Chondrocyte (in vitro differentiated cells): Measurements from ENCODE around the gene CYB561. TPM values are rescaled to one million over a fixed set of nuclear protein-coding genes. Genes with fewer than 3 reads are reported as not detected.
"Not testable (repeated sequence)": the region's sequence is repeated elsewhere in the genome, so short reads cannot be mapped to it uniquely, and the experiment has no call there.

Source experiments
- DNase-seq: peaks from one replicate; pipeline ENCODE4 v3.0.0; 2021; ENCODE audit warnings: mixed read lengths, low spot score
- H3K27ac Mint-ChIP-seq: one replicate; pipeline ENCODE4 v1.8.0; 2021; ENCODE audit warnings: mild to moderate bottlenecking, moderate library complexity, mixed read lengths; ENCODE audit not compliant: unreplicated experiment
- H3K27me3 Mint-ChIP-seq: 2 replicates; pipeline ENCODE4 v1.8.0; 2021; ENCODE audit warnings: low read depth, mixed read lengths
- H3K36me3 Mint-ChIP-seq: 2 replicates; pipeline ENCODE4 v1.8.0; 2021; ENCODE audit warnings: low read depth, mixed read lengths
- H3K4me1 Mint-ChIP-seq: 2 replicates; pipeline ENCODE4 v1.8.0; 2021; ENCODE audit warnings: low read depth, mild to moderate bottlenecking, mixed read lengths
- H3K4me3 Mint-ChIP-seq: one replicate; pipeline ENCODE4 v1.8.0; 2021; ENCODE audit warnings: mild to moderate bottlenecking, moderate library complexity, mixed read lengths; ENCODE audit not compliant: unreplicated experiment
- H3K9me3 Mint-ChIP-seq: 2 replicates; pipeline ENCODE4 v1.8.0; 2021; ENCODE audit warnings: low read depth, mixed read lengths
- CTCF ChIP-seq: fragments of 200-600 bp; sonication (generic); IDR thresholded peaks from 2 replicates; pipeline ENCODE4 v1.5.0; 2021; ENCODE audit warnings: antibody characterized with exemption, mild to moderate bottlenecking, moderate library complexity
- total RNA-seq: library from RNA; stranded (reverse); gene quantifications from 3 replicates; pipeline ENCODE4 v1.2.1, GENCODE V29; 2021

Gene CYB561
- total RNA-seq, 1 donor from 2014 or later: 10.1 TPM

- no peak for DNase-seq
- no peak for TF ChIP-seq CTCF
- Mint-ChIP-seq H3K9me3 (no peaks in the 10 kb centered on the region), H3K27me3 (peaks cover 11% of the 10 kb centered on the region), H3K27ac (no peak overlapping the region), H3K36me3 (no peaks in the 10 kb centered on the region), H3K4me3 (no peak overlapping the region), H3K4me1 (peaks cover 7% of the 10 kb centered on the region)
Observed at GRCh38 chr17:63463771-63464170, 17.7 kb upstream of the CYB561 start.

- Mint-ChIP-seq H3K9me3 (no peaks in the 10 kb centered on the region), H3K36me3 (no peaks in the 10 kb centered on the region), H3K27me3 (peaks cover 6% of the 10 kb centered on the region), H3K27ac (no peak overlapping the region), H3K4me3 (no peak overlapping the region), H3K4me1 (peaks cover 7% of the 10 kb centered on the region)
- no peak for DNase-seq
- no peak for TF ChIP-seq CTCF
Observed at GRCh38 chr17:63460018-63460417, 13.9 kb upstream of the CYB561 start.

DNA sequence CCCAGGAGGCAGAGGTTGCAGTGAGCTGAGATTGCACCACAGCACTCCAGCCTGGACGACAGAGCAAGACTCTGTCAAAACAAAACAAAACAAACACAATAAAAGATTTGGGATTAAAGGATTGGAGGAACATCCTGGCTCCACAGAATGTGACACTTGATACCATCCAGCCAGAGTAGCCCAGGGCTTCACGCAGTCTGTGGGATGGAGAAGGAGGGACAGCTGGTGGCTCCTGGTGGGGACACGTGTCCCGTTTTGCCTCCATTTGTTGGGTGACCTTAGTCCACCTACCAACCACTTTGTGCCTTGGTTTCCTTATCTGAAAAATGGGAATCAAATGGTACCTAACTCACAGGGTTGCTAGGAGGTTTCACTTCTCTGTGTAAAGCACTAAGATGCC lies 12.4 kb upstream of the CYB561 start:
- H3K4me1 Mint-ChIP-seq: peaks cover 7% of the 10 kb centered on the region
- no peak for DNase-seq
- H3K27ac Mint-ChIP-seq: no peak overlapping the region
- H3K4me3 Mint-ChIP-seq: no peak overlapping the region
- no peaks in the 10 kb centered on the region for H3K9me3 Mint-ChIP-seq
- no peak for TF ChIP-seq CTCF
- H3K27me3 Mint-ChIP-seq: no peaks in the 10 kb centered on the region
- no peaks in the 10 kb centered on the region for H3K36me3 Mint-ChIP-seq

- no peak for DNase-seq
- no peak for TF ChIP-seq CTCF
- H3K4me3 Mint-ChIP-seq: no peak overlapping the region
- H3K9me3 Mint-ChIP-seq: no peaks in the 10 kb centered on the region
- H3K27me3 Mint-ChIP-seq: peaks cover 4% of the 10 kb centered on the region
- no peaks in the 10 kb centered on the region for H3K36me3 Mint-ChIP-seq
- no peak overlapping the region for H3K27ac Mint-ChIP-seq
- peaks cover under 1% of the 10 kb centered on the region for H3K4me1 Mint-ChIP-seq
Observed at GRCh38 chr17:63455417-63455816, 9.3 kb upstream of the CYB561 start.

- no peak overlapping the region for H3K27ac Mint-ChIP-seq
- H3K4me3 Mint-ChIP-seq: no peak overlapping the region
- H3K9me3 Mint-ChIP-seq: no peaks in the 10 kb centered on the region
- no peaks in the 10 kb centered on the region for H3K4me1 Mint-ChIP-seq
- H3K36me3 Mint-ChIP-seq: no peaks in the 10 kb centered on the region
- no peak for TF ChIP-seq CTCF
- no peak for DNase-seq
- peaks cover 4% of the 10 kb centered on the region for H3K27me3 Mint-ChIP-seq
Observed at GRCh38 chr17:63454915-63455314, 8.8 kb upstream of the CYB561 start.

DNA sequence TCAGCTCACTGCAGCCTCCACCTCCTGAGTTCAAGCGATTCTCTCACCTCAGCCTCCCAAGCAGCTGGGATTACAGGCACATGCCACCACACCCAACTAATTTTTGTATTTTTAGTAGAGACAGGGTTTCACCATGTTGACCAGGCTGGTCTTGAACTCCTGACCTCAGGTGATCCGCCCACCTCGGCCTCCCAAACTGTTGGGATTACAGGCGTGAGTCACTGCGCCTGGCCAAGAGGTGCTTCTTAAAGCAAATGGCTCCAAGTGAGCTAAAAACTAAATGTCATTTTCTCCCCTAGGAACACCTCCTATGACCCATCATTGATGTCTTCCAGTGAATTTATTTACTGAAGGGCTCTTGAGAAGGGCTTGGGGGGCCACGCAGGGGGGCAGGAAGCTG lies 8.3 kb upstream of the CYB561 start:
- not testable (repeated sequence) for H3K4me1 Mint-ChIP-seq, H3K4me3 Mint-ChIP-seq, H3K27me3 Mint-ChIP-seq, H3K36me3 Mint-ChIP-seq, H3K27ac Mint-ChIP-seq, DNase-seq, H3K9me3 Mint-ChIP-seq
